Kidney (tissue), 14 donors: ENCODE measurements around the gene MARK4. TPM values are rescaled to one million over a fixed set of nuclear protein-coding genes. Genes with fewer than 3 reads are reported as not detected.

Experiments used
- DNase-seq, 5 donors: peaks; one replicate each; pipeline ENCODE4 v3.0.0-alpha.2; 2013 to 2020
- FAIRE-seq: peaks from 2 replicates; lab custom pipeline; 2012; peaks lifted over from hg19 to GRCh38; lab: Jason Lieb, UNC
- H3K27ac ChIP-seq, 2 donors: one replicate each; pipeline ENCODE4 v1.7.0; 2013; ENCODE audit warnings: low read depth in 2 of 2, low read length in 2 of 2, inconsistent platforms in 1 of 2
- H3K27me3 ChIP-seq: one replicate; pipeline ENCODE4 v1.7.1; 2013; ENCODE audit warnings: low read length, inconsistent platforms; ENCODE audit not compliant: control insufficient read depth, insufficient read depth
- H3K36me3 ChIP-seq, 3 donors: one replicate each; pipeline versions ENCODE4 v1.7.0 to v1.7.1; 2013; ENCODE audit warnings: low read length in 3 of 3, control low read depth in 1 of 3, inconsistent platforms in 1 of 3; ENCODE audit not compliant: insufficient read depth in 3 of 3, control insufficient read depth in 2 of 3
- H3K4me1 ChIP-seq, 3 donors: one replicate each; pipeline versions ENCODE4 v1.7.0 to v1.7.1; 2013; ENCODE audit warnings: low read length in 3 of 3, inconsistent platforms in 1 of 3, low read depth in 1 of 3; ENCODE audit not compliant: control insufficient read depth in 2 of 3, insufficient read depth in 2 of 3
- H3K4me3 ChIP-seq, 3 donors: one replicate each; pipeline versions ENCODE4 v1.7.0 to v1.8.1; 2013; ENCODE audit warnings: low read length in 3 of 3, control low read depth in 1 of 3, inconsistent platforms in 1 of 3
- H3K9ac ChIP-seq, 3 donors: one replicate each; pipeline versions ENCODE4 v1.7.0 to v1.7.1; 2013; ENCODE audit warnings: low read length in 3 of 3, control low read depth in 1 of 3, inconsistent platforms in 1 of 3
- H3K9me3 ChIP-seq, 3 donors: one replicate each; pipeline versions ENCODE4 v1.7.0 to v1.7.1; 2013; ENCODE audit warnings: low read length in 3 of 3, control low read depth in 1 of 3, inconsistent platforms in 1 of 3; ENCODE audit not compliant: control insufficient read depth in 2 of 3, insufficient read depth in 1 of 3
- CTCF ChIP-seq: IDR thresholded peaks from 3 replicates; pipeline ENCODE4 v1.5.1; 2012; ENCODE audit warnings: mild to moderate bottlenecking, moderate library complexity, borderline replicate concordance; ENCODE audit not compliant: insufficient read depth; ENCODE audit errors: extremely low read depth
- intact Hi-C: fragments of 100-400 bp; cut with DNase I; formaldehyde crosslinking; loops from one replicate; pipeline ENCODE4 v1.11.1; 2022
- polyA plus RNA-seq: library from polyadenylated mRNA; stranded (reverse); fragments of 350-450 nt; fragmentation: Illumina TruSeq; extraction: RNeasy Lipid Tissue Mini Kit (QIAGEN cat#74804); gene quantifications from one replicate; pipeline ENCODE4 v1.2.3, GENCODE V29; 2014; ENCODE audit warnings: low read depth, low replicate concordance; ENCODE audit not compliant: insufficient read depth
- total RNA-seq: library from RNA; stranded (reverse); fragmentation: NEBNext Ultra II Directional; extraction: Animal tissue kit (Norgen Biotek cat#: 25700); gene quantifications from one replicate; pipeline ENCODE4 v1.2.1, GENCODE V29; 2021
- donor health status: control.
- donor health status: control.
- donor health status: control.
- donor health status: control.
- donor health status: control.
- donor health status: DM: yes; HTN: yes; CAD: no.
- donor health status: Normal renal cell carcinoma (clear cell type).

Gene MARK4
- total and polyA plus RNA-seq, 2 donors from 2014 or later: 13.6 to 29.7 TPM

- H3K4me1 ChIP-seq: no peaks in the 10 kb centered on the region
- intact Hi-C loops: no loop called here
- H3K36me3 ChIP-seq: peaks cover 0 to 8% (median 3%) of the 10 kb centered on the region in 3 donors
- no peak overlapping the region for H3K9ac ChIP-seq
- no peak for TF ChIP-seq CTCF
- DNase-seq (no peak), FAIRE-seq (no peak)
- H3K27ac ChIP-seq: no peak overlapping the region
- no peaks in the 10 kb centered on the region for H3K27me3 ChIP-seq
- H3K9me3 ChIP-seq: no peaks in the 10 kb centered on the region
- no peak overlapping the region for H3K4me3 ChIP-seq
Observed at GRCh38 chr19:45352914-45353796, 102.1 kb downstream of the MARK4 start.

- no peak overlapping the region for H3K9ac ChIP-seq
- no peak overlapping the region for H3K4me3 ChIP-seq
- DNase-seq: no peak
- no peaks in the 10 kb centered on the region for H3K4me1 ChIP-seq
- no peak for TF ChIP-seq CTCF
- H3K27ac ChIP-seq: no peak overlapping the region
- intact Hi-C loops: no loop called here
- FAIRE-seq: no peak
- H3K27me3 ChIP-seq: no peaks in the 10 kb centered on the region
- no peaks in the 10 kb centered on the region for H3K9me3 ChIP-seq
- peaks cover 0 to 8% (median 3%) of the 10 kb centered on the region in 3 donors for H3K36me3 ChIP-seq
Observed at GRCh38 chr19:45354241-45354842, 103.3 kb downstream of the MARK4 start.

Other genes with a start within 250 kb of the MARK4 start
- 30.6 TPM for gene RELB, start 249.8 kb upstream of the MARK4 start, total RNA-seq
- 10.3 TPM for gene RELB, start 249.8 kb upstream of the MARK4 start, polyA plus RNA-seq
- gene CLASRP, start 212.2 kb upstream of the MARK4 start, total RNA-seq: 83.6 TPM
- 38.0 TPM for gene CLASRP, start 212.2 kb upstream of the MARK4 start, polyA plus RNA-seq
- gene ZNF296, start 174.8 kb upstream of the MARK4 start, total RNA-seq: 2.1 TPM
- gene ZNF296, start 174.8 kb upstream of the MARK4 start, polyA plus RNA-seq: 1.2 TPM
- gene GEMIN7, start 172.0 kb upstream of the MARK4 start, total RNA-seq: 17.2 TPM
- 32.2 TPM for gene GEMIN7, start 172.0 kb upstream of the MARK4 start, polyA plus RNA-seq
- 33.0 TPM for gene PPP1R37, start 158.1 kb upstream of the MARK4 start, total RNA-seq
- 21.6 TPM for gene PPP1R37, start 158.1 kb upstream of the MARK4 start, polyA plus RNA-seq
- 0.09 TPM for gene NKPD1, start 90.3 kb upstream of the MARK4 start, total RNA-seq
- not detected for gene NKPD1, start 90.3 kb upstream of the MARK4 start, polyA plus RNA-seq
- 37.2 TPM for gene TRAPPC6A, start 73.0 kb upstream of the MARK4 start, total RNA-seq
- 123 TPM for gene TRAPPC6A, start 73.0 kb upstream of the MARK4 start, polyA plus RNA-seq
- 13.2 TPM for gene BLOC1S3, start 72.5 kb upstream of the MARK4 start, total RNA-seq
- 5.2 TPM for gene BLOC1S3, start 72.5 kb upstream of the MARK4 start, polyA plus RNA-seq
- gene EXOC3L2, start 5.9 kb upstream of the MARK4 start, total RNA-seq: 19.0 TPM
- gene EXOC3L2, start 5.9 kb upstream of the MARK4 start, polyA plus RNA-seq: 15.4 TPM
- gene CKM, start 71.6 kb downstream of the MARK4 start, total RNA-seq: not detected
- gene CKM, start 71.6 kb downstream of the MARK4 start, polyA plus RNA-seq: 1.3 TPM
- 3.3 TPM for gene KLC3, start 89.5 kb downstream of the MARK4 start, total RNA-seq
- gene KLC3, start 89.5 kb downstream of the MARK4 start, polyA plus RNA-seq: 4.5 TPM
- gene ERCC2, start 119.3 kb downstream of the MARK4 start, total RNA-seq: 19.0 TPM
- gene ERCC2, start 119.3 kb downstream of the MARK4 start, polyA plus RNA-seq: 16.7 TPM
- gene PPP1R13L, start 153.8 kb downstream of the MARK4 start, total RNA-seq: 32.4 TPM
- gene PPP1R13L, start 153.8 kb downstream of the MARK4 start, polyA plus RNA-seq: 21.4 TPM
- gene POLR1G, start 155.4 kb downstream of the MARK4 start, total RNA-seq: 3.9 TPM
- 2.4 TPM for gene POLR1G, start 155.4 kb downstream of the MARK4 start, polyA plus RNA-seq
- gene ERCC1, start 172.6 kb downstream of the MARK4 start, total RNA-seq: 60.8 TPM
- 107 TPM for gene ERCC1, start 172.6 kb downstream of the MARK4 start, polyA plus RNA-seq
- 0.98 TPM for gene FOSB, start 216.7 kb downstream of the MARK4 start, total RNA-seq
- 0.73 TPM for gene FOSB, start 216.7 kb downstream of the MARK4 start, polyA plus RNA-seq
- gene RTN2, start 245.8 kb downstream of the MARK4 start, total RNA-seq: 7.3 TPM
- 8.2 TPM for gene RTN2, start 245.8 kb downstream of the MARK4 start, polyA plus RNA-seq
- 2.2 TPM for gene PPM1N, start 247.2 kb downstream of the MARK4 start, total RNA-seq
- 0.69 TPM for gene PPM1N, start 247.2 kb downstream of the MARK4 start, polyA plus RNA-seq